ENCODE measurements around the gene ITCH. TPM values are rescaled to one million over a fixed set of nuclear protein-coding genes. Genes with fewer than 3 reads are reported as not detected.
"Not testable (repeated sequence)": the region's sequence is repeated elsewhere in the genome, so short reads cannot be mapped to it uniquely, and the experiment has no call there.

Gene ITCH
- total RNA-seq, 1 donor from 2014 or later: 39.8 TPM

DNA sequence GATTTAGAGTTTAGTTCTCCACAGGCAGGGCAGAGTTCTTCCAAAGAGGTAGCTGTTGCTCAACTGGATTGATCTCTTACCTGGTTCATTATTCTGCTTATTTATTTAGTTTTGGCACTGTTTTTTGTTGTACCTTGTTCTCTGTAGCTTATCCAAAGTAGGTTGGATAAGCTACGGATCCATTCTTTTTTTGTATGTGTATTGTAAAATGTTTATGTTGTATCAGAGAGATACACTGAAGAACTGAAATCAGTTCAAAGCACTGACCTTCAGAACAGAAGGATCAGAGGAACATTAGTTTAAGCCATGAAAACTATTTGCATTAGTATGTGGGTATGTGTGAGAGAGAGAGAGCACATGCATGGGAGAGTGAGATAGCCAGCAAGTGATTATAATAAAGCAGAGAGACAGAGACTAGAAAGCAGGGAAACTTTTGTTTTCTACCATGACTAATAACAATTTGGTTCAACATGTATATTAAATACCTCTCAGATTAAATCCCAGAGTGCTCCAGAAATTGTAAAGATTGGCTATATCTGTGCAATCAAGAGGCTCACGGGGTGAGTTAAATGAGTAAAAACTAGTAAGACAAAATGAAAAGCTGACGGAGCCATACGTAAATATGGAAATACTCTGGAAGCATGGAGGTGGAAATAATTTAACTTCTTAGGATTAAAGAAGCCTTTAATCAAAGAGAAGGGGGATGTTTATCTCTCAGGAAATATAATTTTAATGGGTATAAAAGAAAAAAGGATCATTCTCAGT is 40.2 kb downstream of the ITCH start:
- DNase-seq (ENCODE audit: missing footprints) (no peak), ATAC-seq (no peak)
- intact Hi-C loops (cut with DNase I): no loop called here

DNA sequence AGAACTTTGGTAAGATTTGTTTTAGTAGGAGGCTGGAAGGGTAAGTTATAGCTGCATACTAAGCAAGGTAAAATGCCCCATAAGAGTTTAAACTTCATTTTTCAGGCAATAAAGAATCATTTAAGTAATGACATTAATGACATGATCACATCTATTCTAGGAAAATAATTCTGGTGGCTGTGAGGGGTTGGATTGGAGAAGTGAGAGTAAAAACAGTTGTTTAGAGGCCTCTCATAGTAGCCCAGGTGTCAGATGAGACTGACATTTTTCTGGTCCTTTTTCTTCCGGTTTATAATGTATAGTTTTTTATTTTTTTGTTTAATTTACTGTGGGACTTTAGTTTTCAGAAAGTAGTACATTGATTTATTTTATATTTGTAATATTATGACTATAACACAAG is 40.8 kb downstream of the ITCH start:
- no peak for ATAC-seq
- DNase-seq (ENCODE audit: missing footprints): no peak
- intact Hi-C loops (cut with DNase I): no loop called here

GRCh38 chr20:34404803-34405202 is 41.7 kb downstream of the ITCH start:
- DNase-seq (ENCODE audit: missing footprints) (no peak), ATAC-seq (no peak)
- intact Hi-C loops (cut with DNase I): no loop called here

DNA sequence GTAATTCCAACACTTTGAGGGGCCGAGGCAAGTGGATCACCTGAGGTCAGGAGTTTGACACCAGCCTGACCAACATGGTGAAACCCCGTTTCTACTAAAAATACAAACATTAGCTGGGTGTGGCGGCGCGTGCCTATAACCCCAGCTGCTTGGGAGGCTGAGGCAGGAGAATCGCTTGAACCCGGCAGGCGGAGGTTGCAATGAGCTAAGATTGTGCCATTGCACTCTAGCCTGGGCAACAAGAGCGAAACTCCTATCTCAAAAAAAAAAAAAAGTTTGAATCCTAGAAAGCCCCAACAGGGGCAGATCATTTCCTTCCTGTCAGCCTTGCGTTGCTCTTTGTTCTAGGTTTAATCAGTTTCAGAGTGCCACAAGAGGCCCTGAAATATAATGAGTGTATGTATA is 42.2 kb downstream of the ITCH start:
- ATAC-seq; DNase-seq (ENCODE audit: missing footprints); intact Hi-C loops (cut with DNase I): not testable (repeated sequence)

DNA sequence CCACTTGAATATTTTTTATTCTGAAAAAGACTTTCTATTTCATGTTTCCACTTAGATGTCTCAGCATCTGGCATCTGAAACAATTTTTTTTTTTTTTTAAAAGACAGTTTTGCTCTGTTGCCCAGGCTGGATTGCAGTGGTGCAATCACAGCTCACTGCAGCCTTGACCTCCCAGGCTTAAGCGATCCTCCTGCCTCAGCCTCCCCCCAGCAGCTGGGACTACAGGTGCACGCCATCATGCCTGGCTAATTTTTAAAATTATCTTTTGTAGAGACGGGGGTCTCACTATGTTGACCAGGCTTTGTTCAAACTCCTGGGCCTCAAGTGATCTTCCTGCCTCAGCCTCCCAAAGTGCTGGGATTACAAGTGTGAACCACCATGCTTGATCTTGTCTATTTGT is 42.9 kb downstream of the ITCH start:
- ATAC-seq; intact Hi-C loops (cut with DNase I); DNase-seq (ENCODE audit: missing footprints): not testable (repeated sequence)

DNA sequence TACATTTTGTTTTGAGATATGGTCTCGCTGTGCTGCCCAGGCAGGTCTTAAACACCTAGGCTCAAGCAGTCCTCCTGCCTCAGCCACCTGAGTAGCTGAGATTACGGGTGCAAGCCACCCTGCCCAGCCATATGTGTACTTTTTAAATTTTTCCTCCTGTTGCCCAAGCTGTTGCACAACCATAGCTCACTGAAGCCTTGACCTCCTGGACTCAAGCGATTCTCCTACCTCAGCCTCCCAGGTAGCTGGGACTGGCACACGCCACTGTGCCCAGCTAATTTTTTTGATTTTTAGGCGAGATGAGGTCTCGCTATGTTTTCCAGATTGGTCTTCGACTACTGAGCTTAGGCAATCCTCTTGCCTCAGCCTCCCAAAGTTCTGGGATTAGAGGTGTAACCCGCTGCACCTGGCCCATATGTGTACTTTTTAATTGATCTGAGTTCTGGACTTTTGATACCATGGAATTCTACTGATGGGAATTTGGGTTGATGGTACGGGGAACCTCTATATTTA is 44.9 kb downstream of the ITCH start:
- intact Hi-C loops (cut with DNase I): no loop called here
- ATAC-seq (no peak), DNase-seq (ENCODE audit: missing footprints) (no peak)

GRCh38 chr20:34410336-34410735 is 47.3 kb downstream of the ITCH start:
- ATAC-seq: no peak
- DNase-seq (ENCODE audit: missing footprints): no peak
- intact Hi-C loops (cut with DNase I): no loop called here

GRCh38 chr20:34412453-34412852 is 49.4 kb downstream of the ITCH start:
- ATAC-seq: no peak
- intact Hi-C loops (cut with DNase I): no loop called here
- DNase-seq (ENCODE audit: missing footprints): no peak

DNA sequence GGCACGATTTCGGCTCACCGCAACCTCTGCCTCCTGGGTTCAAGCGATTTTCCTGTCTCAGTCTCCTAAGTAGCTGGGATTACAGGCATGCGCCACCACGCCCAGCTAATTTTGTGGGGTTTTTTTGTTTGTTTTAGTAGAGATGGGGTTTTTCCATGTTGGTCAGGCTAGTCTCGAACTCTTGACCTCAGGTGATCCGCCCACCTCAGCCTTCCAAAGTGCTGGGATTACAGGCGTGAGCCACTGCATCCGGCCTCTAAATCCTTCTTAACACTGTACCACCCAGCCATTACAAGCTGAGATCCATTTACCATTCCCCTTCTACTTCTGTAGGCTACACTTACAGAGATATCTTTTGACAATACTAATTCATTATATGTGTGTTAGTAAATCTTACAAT is 51.5 kb downstream of the ITCH start:
- intact Hi-C loops (cut with DNase I); ATAC-seq; DNase-seq (ENCODE audit: missing footprints): not testable (repeated sequence)

GRCh38 chr20:34415079-34415478 is 52.0 kb downstream of the ITCH start:
- no peak for ATAC-seq
- DNase-seq (ENCODE audit: missing footprints): no peak
- intact Hi-C loops (cut with DNase I): no loop called here

DNA sequence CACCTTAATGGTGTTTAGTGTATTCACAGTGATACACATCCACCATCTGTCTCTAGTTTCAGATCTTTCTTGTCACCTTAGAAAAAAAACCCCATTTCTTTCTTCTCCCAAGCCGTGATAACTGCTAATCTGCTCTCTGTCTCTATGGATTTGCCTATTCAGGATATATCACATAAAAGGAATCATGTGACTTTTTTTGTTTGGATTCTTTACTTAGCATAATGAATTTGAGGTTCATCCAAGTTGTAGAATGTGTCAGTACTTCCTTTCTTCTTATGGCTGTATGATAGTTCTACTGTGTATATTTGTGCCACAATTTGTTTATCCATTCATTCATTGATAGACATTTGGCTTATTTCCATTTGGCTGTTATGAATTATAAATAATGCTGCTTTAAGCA is 57.1 kb downstream of the ITCH start:
- intact Hi-C loops (cut with DNase I): no loop called here
- DNase-seq (ENCODE audit: missing footprints) (no peak), ATAC-seq (no peak)

GRCh38 chr20:34420975-34421374 is 57.9 kb downstream of the ITCH start:
- intact Hi-C loops (cut with DNase I): no loop called here
- ATAC-seq (no peak), DNase-seq (ENCODE audit: missing footprints) (no peak)

DNA sequence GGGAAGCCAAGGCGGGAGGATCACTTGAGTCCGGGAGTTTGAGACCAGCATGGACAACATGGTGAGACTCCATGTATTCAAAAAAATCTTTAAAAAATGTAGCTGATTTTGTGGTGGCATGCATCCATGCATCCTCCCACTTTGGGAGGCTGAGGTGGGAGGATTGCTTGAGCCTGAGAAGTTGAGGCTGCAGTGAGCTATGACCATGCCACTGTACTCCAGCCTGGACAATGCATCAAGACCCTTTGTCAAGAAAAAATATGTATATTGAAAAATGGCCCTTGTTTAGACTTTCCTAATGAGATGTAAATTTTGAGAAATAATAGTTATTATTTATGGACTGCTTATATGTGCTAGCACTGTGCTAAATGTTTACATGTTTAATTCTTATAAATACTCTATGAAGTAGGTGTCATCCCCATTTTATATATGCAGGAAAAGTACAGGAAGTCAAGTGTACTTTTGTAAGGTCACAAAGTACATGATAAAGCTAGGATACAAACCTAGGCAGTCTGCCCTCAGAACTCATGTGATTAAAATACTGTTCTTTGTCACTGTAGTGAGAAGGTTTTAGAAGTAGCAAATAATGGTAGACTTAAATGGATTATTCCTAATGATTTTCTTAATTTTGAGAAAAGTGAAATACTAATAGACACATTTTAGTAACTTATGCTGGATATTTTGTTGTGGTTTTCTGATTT is 58.8 kb downstream of the ITCH start:
- ATAC-seq: no peak
- intact Hi-C loops (cut with DNase I): no loop called here
- no peak for DNase-seq (ENCODE audit: missing footprints)

DNA sequence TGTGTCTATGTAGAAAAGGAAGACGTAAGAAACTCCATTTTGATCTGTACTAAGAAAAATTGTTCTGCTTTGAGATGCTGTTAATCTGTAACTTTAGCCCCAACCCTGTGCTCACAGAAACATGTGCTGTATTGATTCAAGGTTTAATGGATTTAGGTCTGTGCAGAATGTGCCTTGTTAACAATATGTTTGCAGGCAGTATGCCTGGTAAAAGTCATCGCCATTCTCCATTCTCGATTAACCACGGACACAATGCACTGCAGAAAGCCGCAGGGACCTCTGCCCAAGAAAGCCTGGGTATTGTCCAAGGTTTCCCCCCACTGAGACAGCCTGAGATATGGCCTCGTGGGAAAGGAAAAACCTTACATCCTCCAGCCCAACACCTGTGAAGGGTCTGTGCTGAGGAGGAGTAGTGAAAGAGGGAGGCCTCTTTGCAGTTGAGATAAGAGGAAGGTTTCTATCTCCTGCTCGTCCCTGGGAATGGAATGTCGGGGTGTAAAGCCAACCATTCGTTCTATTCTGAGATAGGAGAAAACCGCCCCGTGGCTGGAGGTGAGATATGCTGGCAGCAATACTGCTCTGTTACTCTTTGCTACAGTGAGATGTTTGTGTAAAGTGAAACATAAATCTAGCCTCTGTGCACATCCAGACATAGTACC is 62.1 kb downstream of the ITCH start:
- DNase-seq (ENCODE audit: missing footprints); intact Hi-C loops (cut with DNase I); ATAC-seq: not testable (repeated sequence)

DNA sequence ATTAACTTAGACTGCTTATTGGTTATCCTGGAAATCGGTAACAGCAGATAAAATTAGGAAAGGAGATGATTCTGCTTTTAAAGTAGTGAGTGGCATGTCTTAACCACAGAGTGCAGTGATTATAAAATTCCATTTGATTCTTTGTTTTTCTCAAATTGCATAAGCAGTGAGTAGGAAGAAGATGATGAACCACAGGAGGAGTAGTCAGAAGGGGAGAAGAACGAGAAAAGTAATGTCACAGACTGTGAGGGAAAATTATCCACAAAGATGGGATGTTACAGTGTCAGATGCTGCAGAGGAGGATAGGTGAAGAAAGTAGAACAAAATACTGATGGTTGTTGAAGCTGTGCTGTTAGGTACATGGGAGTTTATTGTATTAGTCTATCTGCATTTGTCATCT is 63.0 kb downstream of the ITCH start:
- ATAC-seq (no peak), DNase-seq (ENCODE audit: missing footprints) (no peak)
- intact Hi-C loops (cut with DNase I): no loop called here

GRCh38 chr20:34427331-34427730 is 64.3 kb downstream of the ITCH start:
- peak; percentile 52 for ATAC-seq
- DNase-seq (ENCODE audit: missing footprints): no peak

DNA sequence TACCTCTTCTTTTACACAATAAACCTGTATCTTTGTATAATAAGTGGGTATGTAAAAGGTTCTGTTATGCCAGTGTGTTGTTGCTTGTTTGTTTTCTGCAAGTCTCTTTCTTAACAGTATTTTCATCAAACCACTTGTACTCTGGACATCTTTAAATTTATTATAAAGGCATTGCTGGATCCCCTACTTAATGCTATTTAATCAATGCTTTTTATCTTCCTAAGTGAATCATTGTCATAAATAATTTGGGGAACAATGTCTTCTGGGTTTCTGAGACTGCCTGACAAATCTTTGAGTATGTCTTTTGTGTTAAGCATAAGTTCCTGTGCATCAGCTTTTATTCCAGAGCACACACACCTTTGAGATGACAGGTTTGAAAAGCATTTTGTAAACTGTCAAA is 64.7 kb downstream of the ITCH start:
- ATAC-seq: no peak
- DNase-seq (ENCODE audit: missing footprints): no peak

More at GRCh38 chr20:34427331-34427730, 64.3 kb downstream of the ITCH start:
- intact Hi-C loops (cut with DNase I): no loop called here

DNA sequence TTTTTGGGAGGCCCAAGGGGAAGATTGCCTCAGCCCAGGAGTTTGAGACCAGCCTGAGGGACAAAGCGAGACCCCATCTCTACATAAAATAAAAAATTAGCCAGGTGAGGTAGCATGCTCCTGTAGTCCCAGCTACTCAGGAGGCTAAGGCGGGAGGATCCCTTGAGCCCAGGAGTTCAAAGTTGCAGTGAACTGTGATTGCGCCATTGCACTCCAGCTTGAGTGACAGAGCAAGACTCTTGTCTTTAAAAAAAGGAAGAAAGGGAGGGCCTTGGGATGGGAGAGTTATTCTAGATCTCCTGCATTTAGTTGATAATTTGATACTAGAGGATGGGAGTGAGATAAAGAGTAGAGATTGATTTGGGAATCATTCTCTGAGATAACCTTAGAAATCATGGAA is 68.1 kb downstream of the ITCH start:
- DNase-seq (ENCODE audit: missing footprints): no peak
- intact Hi-C loops (cut with DNase I): no loop called here
- no peak for ATAC-seq

More for the DNA sequence above, 64.7 kb downstream of the ITCH start:
- intact Hi-C loops (cut with DNase I): no loop called here

- ATAC-seq; DNase-seq (ENCODE audit: missing footprints); intact Hi-C loops (cut with DNase I): not testable (repeated sequence)
Observed at GRCh38 chr20:34432663-34433062, 69.6 kb downstream of the ITCH start.

DNA sequence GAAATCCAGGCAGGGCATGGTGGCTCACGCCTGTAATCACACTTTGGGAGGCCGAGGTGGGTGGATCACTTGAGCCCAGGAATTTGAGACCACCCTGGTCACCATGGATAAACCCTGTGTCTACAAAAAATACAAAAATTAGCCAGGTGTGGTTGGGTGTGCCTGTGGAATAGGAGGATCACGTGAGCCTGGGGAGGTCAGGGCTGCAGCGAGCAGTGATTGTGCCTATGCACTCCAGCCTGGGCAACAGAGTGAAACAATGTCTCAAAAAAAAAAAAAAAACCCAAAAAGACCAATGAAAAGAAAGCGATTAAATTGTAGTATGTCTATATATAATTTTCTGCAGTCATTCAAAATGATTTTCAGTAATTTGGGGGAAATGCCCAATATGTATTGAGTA is 70.3 kb downstream of the ITCH start:
- ATAC-seq: no peak
- no peak for DNase-seq (ENCODE audit: missing footprints)
- intact Hi-C loops (cut with DNase I): no loop called here
